Measurements from ENCODE around the gene SIM1. TPM values are rescaled to one million over a fixed set of nuclear protein-coding genes. Genes with fewer than 3 reads are reported as not detected.
"Not testable (repeated sequence)": the region's sequence is repeated elsewhere in the genome, so short reads cannot be mapped to it uniquely, and the experiment has no call there.

The SIM1 gene
- polyA plus RNA-seq, 1 experiment: 32.9 TPM

DNA sequence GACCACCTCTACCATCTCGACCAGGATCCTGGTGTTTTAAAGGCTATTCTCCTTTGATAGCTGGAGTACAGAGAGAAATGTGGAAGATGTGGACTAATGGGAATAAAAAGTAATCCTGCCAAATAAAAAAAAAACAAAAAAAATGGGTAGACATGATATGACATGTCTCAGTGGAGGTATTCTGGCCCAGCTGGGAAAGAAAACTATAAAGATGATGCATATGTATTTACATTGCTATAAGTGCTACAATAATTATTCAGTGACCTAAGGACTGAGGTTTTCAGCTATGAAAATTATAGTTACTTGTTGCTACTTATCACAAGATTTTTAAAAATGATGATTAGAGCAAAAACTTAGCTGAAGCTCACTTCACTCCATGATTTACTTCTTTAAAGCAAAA is 101.1 kb downstream of the SIM1 start:
- TF ChIP-seq, protein P1, sequence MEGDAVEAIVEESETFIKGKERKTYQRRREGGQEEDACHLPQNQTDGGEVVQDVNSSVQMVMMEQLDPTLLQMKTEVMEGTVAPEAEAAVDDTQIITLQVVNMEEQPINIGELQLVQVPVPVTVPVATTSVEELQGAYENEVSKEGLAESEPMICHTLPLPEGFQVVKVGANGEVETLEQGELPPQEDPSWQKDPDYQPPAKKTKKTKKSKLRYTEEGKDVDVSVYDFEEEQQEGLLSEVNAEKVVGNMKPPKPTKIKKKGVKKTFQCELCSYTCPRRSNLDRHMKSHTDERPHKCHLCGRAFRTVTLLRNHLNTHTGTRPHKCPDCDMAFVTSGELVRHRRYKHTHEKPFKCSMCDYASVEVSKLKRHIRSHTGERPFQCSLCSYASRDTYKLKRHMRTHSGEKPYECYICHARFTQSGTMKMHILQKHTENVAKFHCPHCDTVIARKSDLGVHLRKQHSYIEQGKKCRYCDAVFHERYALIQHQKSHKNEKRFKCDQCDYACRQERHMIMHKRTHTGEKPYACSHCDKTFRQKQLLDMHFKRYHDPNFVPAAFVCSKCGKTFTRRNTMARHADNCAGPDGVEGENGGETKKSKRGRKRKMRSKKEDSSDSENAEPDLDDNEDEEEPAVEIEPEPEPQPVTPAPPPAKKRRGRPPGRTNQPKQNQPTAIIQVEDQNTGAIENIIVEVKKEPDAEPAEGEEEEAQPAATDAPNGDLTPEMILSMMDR (IDR thresholded peaks at IDR 0.05; ENCODE audit: insufficient read depth, low read depth, low read length): no peak
- Histone ChIP-seq H3K36me3 (ENCODE audit: control insufficient read depth, insufficient read depth, low read length) (no peaks in the 10 kb centered on the region), H3K4me3 (ENCODE audit: low read depth, low read length) (no peak overlapping the region), H3K27me3 (ENCODE audit: control insufficient read depth, insufficient read depth, low read length) (no peaks in the 10 kb centered on the region)
- ChIA-PET POLR2A (no interaction called here), CTCF (interaction anchor here (0.6 to 2.2 kb wide), 3 partner anchors 9 to 117 kb away, joined by 3 to 7 read pairs (median 5); no protein-coding TSS in a partner anchor)
- DNase-seq (ENCODE audit: low read depth): no peak

DNA sequence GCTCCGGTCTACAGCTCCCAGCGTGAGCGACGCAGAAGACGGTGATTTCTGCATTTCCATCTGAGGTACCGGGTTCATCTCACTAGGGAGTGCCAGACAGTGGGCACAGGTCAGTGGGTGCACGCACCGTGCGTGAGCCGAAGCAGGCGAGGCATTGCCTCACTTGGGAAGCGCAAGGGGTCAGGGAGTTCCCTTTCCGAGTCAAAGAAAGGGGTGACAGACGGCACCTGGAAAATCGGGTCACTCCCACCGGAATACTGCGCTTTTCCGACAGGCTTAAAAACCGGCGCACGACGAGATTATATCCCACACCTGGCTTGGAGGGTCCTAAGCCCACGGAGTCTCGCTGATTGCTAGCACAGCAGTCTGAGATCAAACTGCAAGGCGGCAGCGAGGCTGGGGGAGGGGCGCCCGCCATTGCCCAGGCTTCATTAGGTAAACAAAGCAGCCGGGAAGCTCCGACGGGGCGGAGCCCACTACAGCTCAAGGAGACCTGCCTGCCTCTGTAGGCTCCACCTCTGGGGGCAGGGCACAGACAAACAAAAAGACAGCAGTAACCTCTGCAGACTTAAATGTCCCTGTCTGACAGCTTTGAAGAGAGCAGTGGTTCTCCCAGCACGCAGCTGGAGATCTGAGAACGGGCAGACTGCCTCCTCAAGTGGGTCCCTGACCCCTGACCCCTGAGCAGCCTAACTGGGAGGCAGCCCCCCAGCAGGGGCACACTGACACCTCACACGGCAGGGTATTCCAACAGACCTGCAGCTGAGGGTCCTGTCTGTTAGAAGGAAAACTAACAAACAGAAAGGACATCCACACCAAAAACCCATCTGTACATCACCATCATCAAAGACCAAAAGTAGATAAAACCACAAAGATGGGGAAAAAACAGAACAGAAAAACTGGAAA is 109.7 kb downstream of the SIM1 start:
- H3K27me3 ChIP-seq (ENCODE audit: control insufficient read depth, insufficient read depth, low read length); DNase-seq (ENCODE audit: low read depth); CTCF ChIA-PET; H3K36me3 ChIP-seq (ENCODE audit: control insufficient read depth, insufficient read depth, low read length); H3K4me3 ChIP-seq (ENCODE audit: low read depth, low read length); POLR2A ChIA-PET: not testable (repeated sequence)

DNA sequence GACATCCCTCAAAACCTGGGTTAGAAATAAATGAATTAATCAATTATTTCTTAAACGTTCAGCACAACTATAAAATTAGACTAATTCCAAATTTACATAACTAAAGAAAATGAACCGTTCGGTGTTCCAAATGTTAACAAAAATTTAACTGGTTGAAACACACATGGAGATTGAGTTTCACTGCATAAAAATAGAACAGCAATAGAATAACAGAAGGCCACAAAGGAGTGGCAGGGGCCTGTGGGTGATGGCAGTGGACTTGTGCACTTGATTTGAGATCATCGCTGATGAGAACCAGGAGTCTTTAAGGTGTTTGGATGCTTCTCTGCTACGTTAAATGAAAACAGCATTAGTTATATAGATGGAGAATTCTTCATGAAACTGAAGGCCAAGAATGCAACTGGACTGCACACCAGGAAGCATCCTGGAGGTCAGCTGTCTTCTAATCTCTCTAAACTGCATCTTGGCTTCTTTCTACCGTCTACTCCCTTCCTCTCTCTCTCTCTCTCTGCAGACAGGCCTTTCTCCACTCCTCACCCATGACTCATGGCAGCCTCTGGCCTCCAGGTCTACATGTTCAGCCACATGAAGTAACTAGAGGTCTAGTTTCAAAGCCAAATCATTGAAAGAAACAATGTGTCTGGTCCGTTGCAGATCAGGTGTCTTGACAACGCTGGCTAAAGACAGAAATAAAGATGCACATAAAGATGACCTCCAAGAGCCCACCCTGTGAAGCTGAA is 111.3 kb downstream of the SIM1 start:
- Histone ChIP-seq H3K27me3 (ENCODE audit: control insufficient read depth, insufficient read depth, low read length) (no peaks in the 10 kb centered on the region), H3K4me3 (ENCODE audit: low read depth, low read length) (no peak overlapping the region), H3K36me3 (ENCODE audit: control insufficient read depth, insufficient read depth, low read length) (no peaks in the 10 kb centered on the region)
- ChIA-PET POLR2A (no interaction called here), CTCF (interaction anchor here (0.6 kb wide), 2 partner anchors 246 to 524 kb away, joined by 3 to 4 read pairs; no protein-coding TSS in a partner anchor)
- no peak for DNase-seq (ENCODE audit: low read depth)
- TF ChIP-seq, protein P1 (IDR thresholded peaks at IDR 0.05; ENCODE audit: insufficient read depth, low read depth, low read length): no peak

DNA sequence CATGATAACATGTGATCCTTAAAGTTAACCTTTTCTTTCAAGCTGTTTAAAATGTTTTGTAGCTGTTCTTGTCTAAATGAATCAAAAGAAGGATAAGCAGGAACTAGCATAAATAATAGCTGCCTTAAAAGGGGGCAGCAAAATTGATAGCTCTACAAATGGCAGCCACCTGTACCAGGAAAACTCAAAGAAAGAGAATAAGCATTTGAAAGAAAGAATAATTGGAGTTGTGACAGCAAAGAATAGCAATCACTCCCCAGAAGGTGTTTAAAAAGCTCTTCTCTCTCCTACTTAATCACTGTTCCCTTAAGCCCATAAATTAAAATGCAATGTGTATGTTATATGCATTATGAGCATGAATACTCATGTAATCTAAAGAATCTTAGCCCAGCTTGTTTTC is 114.6 kb downstream of the SIM1 start:
- ChIA-PET POLR2A (no interaction called here), CTCF (interaction anchor here (1.1 to 2.9 kb wide), 3 partner anchors 12 to 234 kb away, joined by 3 to 7 read pairs (median 7); no protein-coding TSS in a partner anchor)
- TF ChIP-seq, protein P1 (IDR thresholded peaks at IDR 0.05; ENCODE audit: insufficient read depth, low read depth, low read length): no peak
- Histone ChIP-seq H3K36me3 (ENCODE audit: control insufficient read depth, insufficient read depth, low read length) (no peaks in the 10 kb centered on the region), H3K27me3 (ENCODE audit: control insufficient read depth, insufficient read depth, low read length) (no peaks in the 10 kb centered on the region), H3K4me3 (ENCODE audit: low read depth, low read length) (no peak overlapping the region)
- no peak for DNase-seq (ENCODE audit: low read depth)

DNA sequence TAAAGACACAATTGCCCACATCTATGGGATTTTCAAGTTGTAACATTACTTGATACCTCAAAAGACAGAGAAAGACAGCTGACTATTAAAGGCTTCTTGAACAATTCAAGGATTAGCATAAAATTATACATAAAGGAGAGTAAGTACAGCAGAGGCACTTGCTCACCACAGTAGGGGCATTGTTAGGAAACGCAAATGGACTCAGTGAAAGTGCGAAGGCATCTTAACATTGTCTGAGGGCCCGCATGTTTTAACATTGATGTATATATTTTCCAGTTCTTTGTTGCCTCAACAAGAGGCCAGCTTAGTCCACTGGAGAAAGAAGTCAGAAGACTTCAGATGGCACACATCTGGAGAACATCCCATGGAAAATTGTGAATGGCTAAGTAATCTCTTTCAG is 115.4 kb downstream of the SIM1 start:
- DNase-seq (ENCODE audit: low read depth): no peak
- H3K36me3 ChIP-seq (ENCODE audit: control insufficient read depth, insufficient read depth, low read length): no peaks in the 10 kb centered on the region
- no peaks in the 10 kb centered on the region for H3K27me3 ChIP-seq (ENCODE audit: control insufficient read depth, insufficient read depth, low read length)
- no peak overlapping the region for H3K4me3 ChIP-seq (ENCODE audit: low read depth, low read length)
- ChIA-PET POLR2A (no interaction called here), CTCF (interaction anchor here (1.1 to 2.9 kb wide), 5 partner anchors 11 to 233 kb away, joined by 3 to 7 read pairs (median 4); no protein-coding TSS in a partner anchor)
- TF ChIP-seq, protein P1 (IDR thresholded peaks at IDR 0.05; ENCODE audit: insufficient read depth, low read depth, low read length): no peak

All from BJ (cell line).